GM21717 (cell line): ENCODE results near the gene VSIG8.
A peak's percentile ranks its signal among the peaks of the same experiment; 100 is the strongest.

Source experiments
- ATAC-seq: cut with Tn5 transposase; IDR thresholded peaks from one replicate; pipeline ENCODE4 v1.9.1; 2021; ENCODE audit warnings: mild to moderate bottlenecking, moderate library complexity; ENCODE audit not compliant: unreplicated experiment

VSIG8 gene

DNA sequence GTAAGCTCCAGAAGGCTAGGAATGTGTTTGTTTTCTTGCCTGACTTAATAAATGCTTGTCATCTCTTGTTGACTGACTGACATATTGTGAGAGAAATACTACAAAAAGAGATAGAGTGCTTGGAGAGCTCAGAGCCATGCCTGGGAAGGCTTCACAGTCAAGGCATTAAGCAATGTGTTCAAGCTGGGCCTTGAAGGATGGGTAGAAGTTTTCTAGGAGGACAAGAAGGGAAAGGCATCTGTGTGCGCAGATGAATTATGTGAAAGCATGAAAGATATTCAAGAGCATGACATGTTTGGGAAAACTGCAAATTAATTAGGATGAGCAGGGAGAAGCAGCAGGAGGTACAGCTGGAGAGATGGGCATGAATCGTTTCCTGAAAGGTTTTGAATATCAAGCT lies 30.1 kb downstream of the VSIG8 start:
- ATAC-seq: no peak

- ATAC-seq: no peak
These were observed 30.9 kb downstream of the VSIG8 start for GRCh38 chr1:159831412-159832141.

DNA sequence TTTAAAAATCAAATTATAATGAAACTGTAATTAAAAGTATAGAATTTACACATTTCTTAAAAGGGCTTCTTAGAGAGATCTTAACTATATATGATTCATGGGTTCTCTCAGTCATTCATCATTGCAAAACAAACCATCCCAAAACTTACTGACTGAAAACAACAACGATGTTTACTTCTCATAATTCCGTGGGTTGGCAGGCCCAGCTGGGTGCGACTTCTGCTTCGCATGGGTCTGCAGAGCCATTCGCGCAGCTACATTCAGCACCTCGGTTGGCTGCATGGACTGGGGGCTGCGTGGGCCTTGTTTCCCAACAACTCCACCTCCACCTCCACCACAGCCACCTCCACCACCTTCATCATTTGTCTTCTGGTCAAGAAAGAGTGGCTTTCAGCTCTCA lies 31.7 kb downstream of the VSIG8 start:
- ATAC-seq: no peak

DNA sequence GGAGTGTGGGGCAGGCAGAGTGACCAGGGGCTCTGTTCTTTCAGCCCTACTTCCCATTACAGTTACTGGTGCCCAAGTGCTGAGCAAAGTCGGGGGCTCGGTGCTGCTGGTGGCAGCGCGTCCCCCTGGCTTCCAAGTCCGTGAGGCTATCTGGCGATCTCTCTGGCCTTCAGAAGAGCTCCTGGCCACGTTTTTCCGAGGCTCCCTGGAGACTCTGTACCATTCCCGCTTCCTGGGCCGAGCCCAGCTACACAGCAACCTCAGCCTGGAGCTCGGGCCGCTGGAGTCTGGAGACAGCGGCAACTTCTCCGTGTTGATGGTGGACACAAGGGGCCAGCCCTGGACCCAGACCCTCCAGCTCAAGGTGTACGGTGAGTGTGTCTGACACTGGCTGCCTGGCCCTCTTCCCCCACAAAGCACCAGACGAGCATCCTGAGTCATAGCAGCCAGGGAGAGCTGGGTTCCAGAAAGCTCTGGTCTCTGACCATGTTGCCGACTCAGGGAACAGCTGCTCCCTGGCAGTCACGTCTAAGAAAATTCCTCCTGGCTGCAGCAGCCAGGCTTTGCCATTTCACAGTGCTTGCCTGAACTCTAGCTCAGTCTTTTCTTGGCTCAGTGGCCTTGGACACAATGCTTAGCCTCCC lies 32.5 kb downstream of the VSIG8 start:
- no peak for ATAC-seq

GRCh38 chr1:159829273-159829634 lies 33.2 kb downstream of the VSIG8 start:
- ATAC-seq: peak; percentile 83

DNA sequence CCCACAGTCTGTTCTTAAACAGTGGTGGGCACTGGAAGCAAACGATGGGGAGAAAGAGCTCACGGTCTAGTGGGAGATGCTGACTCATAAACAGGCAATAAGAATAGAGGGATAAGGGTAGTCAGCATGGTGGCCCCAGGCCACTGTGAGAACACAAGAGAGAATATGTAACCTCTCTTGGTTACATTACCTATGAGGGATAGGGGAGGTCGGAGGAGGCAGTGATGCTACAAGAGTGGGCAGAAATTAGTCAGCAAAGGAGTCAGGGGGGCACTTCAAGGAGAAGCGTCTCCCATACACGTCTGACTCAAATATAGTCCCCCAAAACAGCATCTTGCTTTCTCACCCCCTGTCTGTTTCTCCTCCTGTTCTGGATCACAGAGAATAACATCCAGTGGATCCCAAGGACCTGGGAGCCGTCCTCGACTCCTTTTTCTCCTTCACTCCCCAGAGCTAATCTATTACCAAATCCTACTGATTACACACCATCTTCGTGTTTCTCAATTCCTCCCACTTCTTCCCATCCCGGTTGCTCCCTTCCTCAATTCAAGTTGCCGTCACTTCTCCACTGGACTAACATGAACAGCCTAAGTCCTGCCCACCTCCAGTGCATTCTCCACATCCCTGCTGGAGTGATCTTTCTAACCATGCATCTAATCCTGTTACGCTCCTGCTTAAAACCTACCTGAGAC lies 33.7 kb downstream of the VSIG8 start:
- ATAC-seq: no peak

- ATAC-seq: no peak
These were observed 34.3 kb downstream of the VSIG8 start for GRCh38 chr1:159828176-159828575.

DNA sequence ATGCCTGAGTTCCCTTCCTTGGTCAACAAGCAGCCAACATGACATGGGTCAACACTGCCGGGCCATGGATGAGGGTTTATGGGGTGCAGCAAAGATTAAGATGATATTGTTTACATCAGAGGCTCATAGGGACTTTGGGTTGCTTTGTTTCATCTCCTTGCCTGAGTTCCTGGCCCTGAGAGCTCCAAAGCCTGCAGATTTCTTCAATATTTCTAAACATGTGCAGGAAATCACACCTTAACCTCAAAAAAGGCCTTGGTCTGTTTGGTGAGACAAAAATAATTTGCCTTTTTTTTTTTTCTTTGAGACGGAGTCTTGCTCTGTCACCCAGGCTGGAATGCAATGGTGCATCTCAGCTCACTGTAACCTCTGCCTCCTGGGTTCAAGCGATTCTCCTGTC lies 34.9 kb downstream of the VSIG8 start:
- no peak for ATAC-seq

DNA sequence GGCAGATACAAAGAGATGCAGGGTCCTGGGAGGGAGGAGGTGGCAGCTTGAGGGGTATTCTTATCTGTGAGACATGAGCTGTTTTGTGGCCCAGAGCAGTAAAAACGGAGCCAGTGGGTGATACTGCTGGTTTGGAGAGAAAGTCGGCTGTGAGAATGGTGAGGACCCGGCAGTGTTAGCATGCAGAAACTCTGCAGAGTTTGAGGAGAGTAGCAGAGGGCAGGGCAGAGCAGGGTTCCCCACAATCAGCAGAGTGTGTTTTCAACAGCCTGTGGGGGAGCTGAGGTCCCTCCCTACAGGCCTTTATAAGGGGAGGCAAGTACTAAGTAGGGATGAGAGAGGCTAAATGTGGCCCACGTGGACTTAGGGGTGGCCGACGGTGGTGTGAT lies 35.4 kb downstream of the VSIG8 start:
- no peak for ATAC-seq

DNA sequence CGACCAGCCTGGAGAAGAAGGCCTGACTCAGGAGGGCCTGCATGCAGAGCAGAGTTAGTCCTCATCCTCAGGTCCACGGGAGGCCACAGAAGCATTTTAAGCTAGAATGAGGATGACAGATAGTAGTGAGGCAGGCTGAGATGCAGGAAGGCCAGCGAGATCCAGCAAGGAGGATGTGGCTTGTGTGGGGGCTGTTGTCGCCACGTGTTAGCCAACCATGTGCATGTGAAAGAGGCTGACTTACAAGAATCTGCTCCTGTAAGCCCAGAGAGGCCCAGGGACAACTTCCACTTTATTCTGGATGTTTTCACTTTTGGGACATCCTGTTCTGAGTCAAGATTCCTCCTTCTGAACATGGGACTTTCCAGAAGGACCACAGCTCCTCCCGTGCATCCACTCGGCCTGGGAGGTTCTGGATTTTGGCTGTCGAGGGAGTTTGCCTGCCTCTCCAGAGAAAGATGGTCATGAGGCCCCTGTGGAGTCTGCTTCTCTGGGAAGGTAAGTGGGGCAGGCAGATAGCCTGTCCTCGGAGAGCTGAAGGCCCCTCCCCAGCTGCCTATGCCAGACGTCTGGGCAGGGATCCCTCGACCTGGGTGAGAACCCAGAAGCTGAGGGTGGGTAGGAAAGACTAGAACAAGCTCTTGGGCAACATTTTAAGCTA lies 35.9 kb downstream of the VSIG8 start, which contains the start of gene SLAMF8:
SLAMF8 (plus strand) TSS at position 433 of the 661 bp plus-strand sequence; CDS start at position 459, 26 bp downstream.
- no peak for ATAC-seq

- ATAC-seq: no peak
These were observed 36.9 kb downstream of the VSIG8 start for GRCh38 chr1:159825564-159825963.

DNA sequence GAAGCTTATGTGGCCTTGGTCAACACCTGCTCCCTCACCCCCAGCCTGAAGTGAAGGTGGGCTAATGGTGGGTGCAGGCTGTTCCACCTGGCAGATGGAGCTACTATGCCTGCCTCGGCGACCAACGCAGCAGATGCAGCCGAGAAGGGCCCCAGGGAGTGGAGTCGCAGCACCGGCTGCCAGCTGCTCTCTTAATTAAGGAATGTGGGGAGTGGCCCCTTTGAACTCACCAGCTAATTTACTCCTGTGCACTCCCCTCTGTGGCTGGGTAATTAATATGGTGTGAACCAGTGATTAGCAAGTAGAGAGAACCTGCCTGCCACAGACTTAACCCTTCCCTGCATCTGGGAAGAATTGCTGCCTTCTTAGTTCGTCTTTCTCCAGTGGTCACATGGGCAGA lies 39.1 kb downstream of the VSIG8 start:
- ATAC-seq: no peak

DNA sequence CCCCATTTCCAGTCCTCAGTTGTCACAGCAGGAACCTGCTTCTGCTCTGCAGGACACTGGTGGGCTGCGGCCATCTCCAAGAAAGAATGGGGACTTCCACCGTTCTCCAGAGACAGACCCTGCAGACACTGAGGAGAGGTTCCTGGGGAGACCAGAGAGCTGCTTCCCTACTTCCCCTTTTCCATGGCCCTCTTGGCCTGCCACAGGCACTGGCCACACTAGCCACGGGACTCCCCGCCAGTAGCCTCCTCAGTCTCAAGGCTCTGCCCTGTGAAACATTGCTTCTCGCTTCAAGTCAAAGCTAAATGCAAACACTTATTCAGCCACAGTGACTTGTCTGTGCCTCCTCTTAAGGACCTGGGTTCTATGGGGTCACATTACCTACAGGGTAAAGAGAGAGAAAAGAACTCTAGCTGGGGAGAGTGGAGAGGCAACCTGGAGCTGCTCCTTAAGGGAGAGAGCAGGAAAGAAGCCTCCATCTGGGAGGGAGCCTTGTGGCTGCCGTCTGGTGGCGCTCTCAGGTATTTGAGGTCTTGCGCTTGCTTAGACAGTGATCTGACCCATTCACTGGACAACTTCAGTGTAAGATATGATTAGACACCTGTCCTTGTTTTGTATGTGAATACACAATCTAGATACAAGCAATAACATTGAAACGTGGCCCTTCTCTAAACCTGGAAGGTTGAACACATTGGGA lies 41.1 kb downstream of the VSIG8 start:
- no peak for ATAC-seq

DNA sequence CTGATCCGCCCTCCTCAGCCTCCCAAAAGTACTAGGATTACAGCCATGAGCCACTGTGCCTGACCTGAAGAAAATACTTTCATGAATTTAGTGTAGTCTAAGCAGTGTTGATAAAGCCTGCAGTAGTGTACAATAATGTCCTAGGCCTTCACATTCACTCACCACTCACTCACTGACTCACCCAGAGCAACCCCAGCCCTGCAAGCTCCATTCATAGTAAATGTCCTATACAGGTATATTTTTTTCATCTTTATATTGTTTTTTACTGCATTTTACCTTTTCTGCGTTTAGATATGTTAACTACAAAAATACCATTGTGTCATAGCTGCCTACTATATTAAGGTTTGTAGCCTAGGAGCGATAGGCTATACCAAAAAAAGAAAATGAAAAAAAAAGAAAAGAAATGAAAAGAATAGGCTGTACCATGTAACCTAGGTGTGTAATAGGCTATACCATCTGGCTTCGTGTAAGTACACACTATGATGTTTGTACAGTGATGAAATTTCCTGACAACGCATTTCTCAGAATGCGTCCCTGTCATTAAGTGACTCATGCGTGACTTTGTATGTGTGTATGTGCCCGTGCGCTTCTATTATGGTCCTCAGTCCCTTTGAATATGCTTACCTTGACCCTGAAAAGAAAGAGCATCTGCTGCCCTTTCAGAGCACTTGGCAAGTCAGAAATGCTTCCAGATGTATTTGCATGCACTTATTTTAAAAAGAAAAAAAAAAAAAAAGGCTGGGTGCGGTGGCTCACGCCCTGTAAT lies 45.0 kb downstream of the VSIG8 start:
- no peak for ATAC-seq

DNA sequence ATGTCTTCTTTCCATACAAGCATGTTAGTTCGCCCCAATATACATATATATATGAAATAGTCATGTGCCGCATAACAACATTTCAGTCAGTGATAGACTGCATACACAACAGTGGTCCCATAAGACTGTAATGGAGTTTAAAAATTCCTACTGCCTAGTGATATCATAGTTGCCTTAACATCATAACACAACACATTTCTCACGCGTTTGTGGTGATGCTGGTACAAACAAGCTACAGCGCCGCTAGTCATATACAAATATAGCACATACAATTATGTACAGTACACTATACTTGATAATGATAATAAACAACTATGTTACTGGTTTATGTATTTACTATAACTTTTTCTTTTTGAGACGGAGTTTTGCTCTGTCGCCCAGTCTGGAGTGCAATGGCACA lies 46.5 kb downstream of the VSIG8 start:
- no peak for ATAC-seq

- no peak for ATAC-seq
These were observed 57.5 kb downstream of the VSIG8 start for GRCh38 chr1:159804924-159805323.
